ENCODE measurements around the gene SLIT3. TPM values are rescaled to one million over a fixed set of nuclear protein-coding genes. Genes with fewer than 3 reads are reported as not detected.

The SLIT3 gene
- total and polyA plus RNA-seq, 9 of the 15 experiments (the other 6 are each of a cell fraction or from before 2014, with no cell fraction given) = 0.01 to 0.04 TPM; not detected in 7

GRCh38 chr5:168780888-168781287 lies 520.1 kb downstream of the SLIT3 start:
- Histone ChIP-seq H3K9me1 (ENCODE audit: control insufficient read depth, insufficient read depth, low read length) (no peaks in the 10 kb centered on the region), H3K9me3 (replicated peaks; ENCODE audit: control insufficient read depth, insufficient read depth, low read depth, low read length) (no peaks in the 10 kb centered on the region), H4K20me1 (replicated peaks; ENCODE audit: control insufficient read depth, insufficient read depth, low read length) (no peaks in the 10 kb centered on the region), H3K9ac (ENCODE audit: insufficient read depth in 1 of 2, low read depth in 2 of 2, low read length in 2 of 2) (no peak overlapping the region), H3K36me3 (ENCODE audit: control insufficient read depth, insufficient read depth, low read length) (no peaks in the 10 kb centered on the region), H3K4me2 (ENCODE audit: insufficient read depth, low read length) (no peak overlapping the region), H3K27me3 (ENCODE audit: control insufficient read depth in 2 of 2, insufficient read depth in 2 of 2, low read length in 2 of 2) (peaks cover 3 to 36% of the 10 kb centered on the region in 2 experiments; a peak in 4 of 5 replicates), H3K4me1 (replicated peaks in 1 of 2; ENCODE audit: control insufficient read depth in 2 of 2, insufficient read depth in 2 of 2, low read length in 2 of 2) (no peaks in the 10 kb centered on the region), H3K4me3 (no peak overlapping the region), H3K27ac (ENCODE audit: extremely low read depth, low read depth, low read length) (no peak overlapping the region), H2AFZ (ENCODE audit: low read depth, low read length) (no peak overlapping the region), H3K79me2 (ENCODE audit: control insufficient read depth, insufficient read depth, low read length) (no peaks in the 10 kb centered on the region)
- CTCF ChIA-PET (ENCODE audit: low intra/inter-chr PET ratio) = no interaction called here
- FAIRE-seq (no peak), DNase-seq (ENCODE audit: extremely low read depth in 1 of 4, low spot score in 3 of 4) (no peak), ATAC-seq (no peak)
- intact Hi-C loops (cut with micrococcal nuclease) (no loop called here), in situ Hi-C loops (cut with MboI) (no loop called here)
- WGBS (ENCODE audit: insufficient coverage, low coverage, missing lambda C conversion rate) = 0% methylated on average over 3 of the region's 3 CpGs
- TF ChIP-seq ATF7 (IDR thresholded peaks at IDR 0.05) (no peak), RFX1 (IDR thresholded peaks at IDR 0.05) (peak; percentile 28; the same call in 1 of the 2 replicates), ZBTB1 (CRISPR knock-in tag; IDR thresholded peaks at IDR 0.05; ENCODE audit: borderline replicate concordance, low read depth) (no peak), E2F1 (CRISPR knock-in tag; IDR thresholded peaks at IDR 0.05) (no peak)
- BruUV-seq (replicated peaks) = no TSS peak
- POLR2A ChIA-PET = interaction anchor here (0.6 kb wide), 1 partner anchor 355 kb away, joined by 4 read pairs; no protein-coding TSS in a partner anchor

- intact Hi-C loops (cut with micrococcal nuclease) (no loop called here), in situ Hi-C loops (cut with MboI) (no loop called here)
- ChIA-PET POLR2A (interaction anchor here (0.6 kb wide), 1 partner anchor 999 kb away, joined by 3 read pairs; no protein-coding TSS in a partner anchor), CTCF (ENCODE audit: low intra/inter-chr PET ratio) (no interaction called here)
- Histone ChIP-seq H3K4me3 (no peak overlapping the region), H3K9ac (ENCODE audit: insufficient read depth in 1 of 2, low read depth in 2 of 2, low read length in 2 of 2) (no peak overlapping the region), H4K20me1 (replicated peaks; ENCODE audit: control insufficient read depth, insufficient read depth, low read length) (no peaks in the 10 kb centered on the region), H3K27me3 (ENCODE audit: control insufficient read depth in 2 of 2, insufficient read depth in 2 of 2, low read length in 2 of 2) (peaks cover 3 to 38% of the 10 kb centered on the region in 2 experiments; a peak in 4 of 5 replicates), H3K36me3 (ENCODE audit: control insufficient read depth, insufficient read depth, low read length) (no peaks in the 10 kb centered on the region), H3K9me3 (replicated peaks; ENCODE audit: control insufficient read depth, insufficient read depth, low read depth, low read length) (no peaks in the 10 kb centered on the region), H3K4me2 (ENCODE audit: insufficient read depth, low read length) (no peak overlapping the region), H3K27ac (ENCODE audit: extremely low read depth, low read depth, low read length) (no peak overlapping the region), H3K4me1 (replicated peaks in 1 of 2; ENCODE audit: control insufficient read depth in 2 of 2, insufficient read depth in 2 of 2, low read length in 2 of 2) (no peaks in the 10 kb centered on the region), H3K79me2 (ENCODE audit: control insufficient read depth, insufficient read depth, low read length) (no peaks in the 10 kb centered on the region), H2AFZ (ENCODE audit: low read depth, low read length) (no peak overlapping the region), H3K9me1 (ENCODE audit: control insufficient read depth, insufficient read depth, low read length) (no peaks in the 10 kb centered on the region)
- FAIRE-seq (no peak), ATAC-seq (no peak), DNase-seq (ENCODE audit: extremely low read depth in 1 of 4, low spot score in 3 of 4) (no peak)
- 0% methylated on average over 3 of the region's 3 CpGs for WGBS (ENCODE audit: insufficient coverage, low coverage, missing lambda C conversion rate)
- no TSS peak for BruUV-seq (replicated peaks)
- TF ChIP-seq PHF8 (IDR thresholded peaks at IDR 0.05; ENCODE audit: borderline replicate concordance, low read length) = no peak
- TF ChIP-seq ZNF766 (CRISPR knock-in tag; conservative IDR thresholded peaks at IDR 0.05) = no peak
- no peak for TF ChIP-seq PRDM10 (IDR thresholded peaks at IDR 0.05; ENCODE audit: partially characterized antibody)
- TF ChIP-seq ZFX (CRISPR knock-in tag; IDR thresholded peaks at IDR 0.05) = no peak
- TF ChIP-seq ZNF707 (CRISPR knock-in tag; conservative IDR thresholded peaks at IDR 0.05) = no peak
- no peak for TF ChIP-seq HMG20A (CRISPR knock-in tag; conservative IDR thresholded peaks at IDR 0.05)
- TF ChIP-seq CSDE1 (IDR thresholded peaks at IDR 0.05) = no peak
Measured at GRCh38 chr5:168779333-168779732, 521.6 kb downstream of the SLIT3 start.
